ENCODE measurements around the gene KCNJ13.

The KCNJ13 gene

GRCh38 chr2:232802091-232802490, 25.7 kb upstream of the KCNJ13 start:
- TF ChIP-seq CTCF (IDR thresholded peaks at IDR 0.05; ENCODE audit: low read depth, low read length): no peak
- DNase-seq (ENCODE audit: low read depth in 2 of 2): no peak
- no peak overlapping the region for H3K4me3 ChIP-seq (replicated peaks in 1 of 2; ENCODE audit: low read depth in 2 of 2, low read length in 2 of 2)

- TF ChIP-seq CTCF (IDR thresholded peaks at IDR 0.05; ENCODE audit: low read depth, low read length): no peak
- no peak for DNase-seq (ENCODE audit: low read depth in 2 of 2)
- H3K4me3 ChIP-seq (replicated peaks in 1 of 2; ENCODE audit: low read depth in 2 of 2, low read length in 2 of 2): no peak overlapping the region
Measured at GRCh38 chr2:232800166-232800565, 23.8 kb upstream of the KCNJ13 start.

GRCh38 chr2:232798187-232798586, 21.8 kb upstream of the KCNJ13 start:
- no peak for DNase-seq (ENCODE audit: low read depth in 2 of 2)
- no peak overlapping the region for H3K4me3 ChIP-seq (replicated peaks in 1 of 2; ENCODE audit: low read depth in 2 of 2, low read length in 2 of 2)
- no peak for TF ChIP-seq CTCF (IDR thresholded peaks at IDR 0.05; ENCODE audit: low read depth, low read length)

- TF ChIP-seq CTCF (IDR thresholded peaks at IDR 0.05; ENCODE audit: low read depth, low read length): no peak
- no peak overlapping the region for H3K4me3 ChIP-seq (replicated peaks in 1 of 2; ENCODE audit: low read depth in 2 of 2, low read length in 2 of 2)
- DNase-seq (ENCODE audit: low read depth in 2 of 2): no peak
Measured at GRCh38 chr2:232795920-232796319, 19.6 kb upstream of the KCNJ13 start.

- DNase-seq (ENCODE audit: low read depth in 2 of 2): no peak
- H3K4me3 ChIP-seq (replicated peaks in 1 of 2; ENCODE audit: low read depth in 2 of 2, low read length in 2 of 2): no peak overlapping the region
- TF ChIP-seq CTCF (IDR thresholded peaks at IDR 0.05; ENCODE audit: low read depth, low read length): no peak
Measured at GRCh38 chr2:232794981-232795380, 18.6 kb upstream of the KCNJ13 start.

- no peak overlapping the region for H3K4me3 ChIP-seq (replicated peaks in 1 of 2; ENCODE audit: low read depth in 2 of 2, low read length in 2 of 2)
- no peak for TF ChIP-seq CTCF (IDR thresholded peaks at IDR 0.05; ENCODE audit: low read depth, low read length)
- DNase-seq (ENCODE audit: low read depth in 2 of 2): no peak
Measured at GRCh38 chr2:232793271-232793670, 16.9 kb upstream of the KCNJ13 start.

GRCh38 chr2:232791518-232791917, 15.2 kb upstream of the KCNJ13 start:
- TF ChIP-seq CTCF (IDR thresholded peaks at IDR 0.05; ENCODE audit: low read depth, low read length): no peak
- no peak overlapping the region for H3K4me3 ChIP-seq (replicated peaks in 1 of 2; ENCODE audit: low read depth in 2 of 2, low read length in 2 of 2)
- no peak for DNase-seq (ENCODE audit: low read depth in 2 of 2)

Data from cardiac fibroblast (primary cell).